Right atrium auricular region (tissue), 2 donors: ENCODE measurements around the gene DCPS. TPM values are rescaled to one million over a fixed set of nuclear protein-coding genes. Genes with fewer than 3 reads are reported as not detected.

ENCODE experiments used
- DNase-seq: peaks from one replicate; pipeline ENCODE4 v3.0.0-alpha.2; 2019; ENCODE audit warnings: low spot score
- H3K27ac ChIP-seq, 2 donors: fragments of 200-600 bp; sonication (generic); 1 replicate in 1 of 2; 2 replicates in 1 of 2; pipeline ENCODE4 v1.5.1; 2016 to 2019
- H3K27me3 ChIP-seq, 2 donors: fragments of 200-600 bp; sonication (generic); one replicate each; pipeline versions ENCODE4 v1.5.1 to v1.6.0; 2017 to 2019
- H3K36me3 ChIP-seq: fragments of 200-600 bp; sonication (generic); one replicate; pipeline ENCODE4 v1.5.1; 2016
- H3K4me1 ChIP-seq, 2 donors: fragments of 200-600 bp; sonication (generic); one replicate each; pipeline versions ENCODE4 v1.5.1 to v1.6.0; 2017 to 2019
- H3K4me3 ChIP-seq, 2 donors: fragments of 200-600 bp; sonication (generic); 1 replicate in 1 of 2; 2 replicates in 1 of 2; pipeline ENCODE4 v1.5.1; 2017 to 2019; ENCODE audit warnings: mild to moderate bottlenecking in 1 of 2, moderate library complexity in 1 of 2
- H3K9me3 ChIP-seq, 2 donors: fragments of 200-600 bp; sonication (generic); one replicate each; pipeline ENCODE4 v1.5.1; 2019
- total RNA-seq, 2 donors: library from RNA; depleted of rRNA; stranded (reverse); fragments of >200 nt; gene quantifications; one replicate each; pipeline ENCODE4 v1.1.0, GENCODE V29; 2016
- TF ChIP-seq, protein P1 (sequence below), 2 donors: fragments of 200-600 bp; sonication (generic); IDR thresholded peaks; one replicate each; pipeline ENCODE4 v1.5.1; 2019; ENCODE audit warnings: antibody characterized with exemption in 2 of 2

The DCPS gene
- total RNA-seq, 2 donors from 2014 or later = 12.1 to 14.1 TPM

DNA sequence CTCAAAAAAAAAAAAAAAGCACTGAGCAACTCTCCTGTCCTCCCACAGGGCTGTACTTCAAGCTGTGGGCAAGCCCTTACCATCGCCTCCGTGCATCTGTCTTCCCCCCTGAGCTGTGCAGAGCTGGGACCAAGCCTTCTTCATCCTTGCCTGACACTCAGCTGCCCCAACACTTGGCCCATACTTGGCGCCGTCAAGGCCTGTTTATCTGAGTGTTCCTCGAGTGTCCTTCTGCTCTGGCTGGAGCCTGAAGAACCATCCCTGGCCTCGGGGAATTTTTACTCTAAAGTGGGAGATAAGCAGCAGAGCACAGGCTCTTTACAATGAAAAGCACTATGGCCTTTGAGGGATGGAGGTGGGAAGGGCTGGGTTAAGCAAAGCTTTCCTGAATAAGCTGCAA is 22.6 kb upstream of the DCPS start:
- TF ChIP-seq, protein P1, sequence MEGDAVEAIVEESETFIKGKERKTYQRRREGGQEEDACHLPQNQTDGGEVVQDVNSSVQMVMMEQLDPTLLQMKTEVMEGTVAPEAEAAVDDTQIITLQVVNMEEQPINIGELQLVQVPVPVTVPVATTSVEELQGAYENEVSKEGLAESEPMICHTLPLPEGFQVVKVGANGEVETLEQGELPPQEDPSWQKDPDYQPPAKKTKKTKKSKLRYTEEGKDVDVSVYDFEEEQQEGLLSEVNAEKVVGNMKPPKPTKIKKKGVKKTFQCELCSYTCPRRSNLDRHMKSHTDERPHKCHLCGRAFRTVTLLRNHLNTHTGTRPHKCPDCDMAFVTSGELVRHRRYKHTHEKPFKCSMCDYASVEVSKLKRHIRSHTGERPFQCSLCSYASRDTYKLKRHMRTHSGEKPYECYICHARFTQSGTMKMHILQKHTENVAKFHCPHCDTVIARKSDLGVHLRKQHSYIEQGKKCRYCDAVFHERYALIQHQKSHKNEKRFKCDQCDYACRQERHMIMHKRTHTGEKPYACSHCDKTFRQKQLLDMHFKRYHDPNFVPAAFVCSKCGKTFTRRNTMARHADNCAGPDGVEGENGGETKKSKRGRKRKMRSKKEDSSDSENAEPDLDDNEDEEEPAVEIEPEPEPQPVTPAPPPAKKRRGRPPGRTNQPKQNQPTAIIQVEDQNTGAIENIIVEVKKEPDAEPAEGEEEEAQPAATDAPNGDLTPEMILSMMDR (IDR thresholded peaks at IDR 0.05) = no peak
- Histone ChIP-seq H3K27ac (no peak overlapping the region), H3K4me3 (no peak overlapping the region), H3K27me3 (no peaks in the 10 kb centered on the region), H3K4me1 (peaks cover 0 to 25% of the 10 kb centered on the region in 2 donors), H3K9me3 (no peaks in the 10 kb centered on the region), H3K36me3 (peaks cover 12% of the 10 kb centered on the region)
- DNase-seq = no peak

DNA sequence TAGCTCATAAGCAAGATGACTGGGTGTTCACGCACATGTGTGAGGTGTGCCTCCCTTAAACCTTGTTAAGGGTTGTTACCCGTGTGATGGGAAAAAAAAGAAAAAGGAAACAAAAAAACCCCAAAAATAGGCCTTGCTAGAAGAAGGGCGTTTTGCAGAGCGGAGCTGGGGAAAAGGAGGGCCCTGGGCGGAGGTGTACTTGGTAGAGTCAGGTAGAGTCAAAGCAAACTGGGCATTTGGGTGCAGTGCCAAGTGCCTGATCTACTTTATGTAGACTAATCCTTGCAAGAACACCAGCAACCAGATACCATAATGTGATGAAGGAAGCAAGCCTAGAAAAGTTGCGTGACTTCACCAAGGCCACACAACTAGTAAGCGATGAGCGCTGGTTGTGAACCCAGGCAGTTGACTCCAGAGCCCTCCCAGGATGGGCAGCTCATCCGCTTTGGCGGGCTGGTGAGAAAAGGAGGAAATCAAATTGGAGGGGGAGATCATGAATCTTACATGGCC is 22.1 kb upstream of the DCPS start:
- Histone ChIP-seq H3K9me3 (no peaks in the 10 kb centered on the region), H3K4me3 (peak overlapping the region in 1 of 2 donors; percentile 73), H3K27ac (peak overlapping the region; percentile 81 to 89), H3K4me1 (peaks cover 0 to 25% of the 10 kb centered on the region in 2 donors), H3K36me3 (peaks cover 10% of the 10 kb centered on the region), H3K27me3 (no peaks in the 10 kb centered on the region)
- DNase-seq = no peak
- TF ChIP-seq, protein P1 (IDR thresholded peaks at IDR 0.05) = no peak

DNA sequence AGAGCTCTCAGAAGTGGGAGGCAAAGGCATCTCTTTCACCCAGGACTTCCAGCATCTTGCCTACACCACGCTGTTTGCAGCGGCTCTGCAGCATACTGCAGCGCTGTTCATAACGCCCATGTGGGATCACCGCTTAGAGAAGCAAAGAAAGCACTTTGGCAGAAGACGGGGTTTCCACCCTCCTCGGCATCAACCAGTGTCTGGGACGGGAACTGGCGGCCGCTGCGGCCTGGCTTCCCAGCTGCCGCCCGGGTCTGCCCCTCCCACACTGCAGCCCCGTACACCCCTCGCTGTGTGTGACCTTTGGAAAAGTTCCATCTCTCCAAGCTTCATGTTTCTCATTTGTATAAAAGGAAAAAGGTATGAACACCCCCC is 21.5 kb upstream of the DCPS start:
- H3K9me3 ChIP-seq = no peaks in the 10 kb centered on the region
- peaks cover 0 to 25% of the 10 kb centered on the region in 2 donors for H3K4me1 ChIP-seq
- peak; percentile 74 for DNase-seq
- peak overlapping the region; percentile 69 to 73 for H3K4me3 ChIP-seq
- H3K27me3 ChIP-seq = no peaks in the 10 kb centered on the region
- peak overlapping the region; percentile 81 to 89 for H3K27ac ChIP-seq
- peaks cover 4% of the 10 kb centered on the region for H3K36me3 ChIP-seq
- TF ChIP-seq, protein P1 (IDR thresholded peaks at IDR 0.05) = no peak

DNA sequence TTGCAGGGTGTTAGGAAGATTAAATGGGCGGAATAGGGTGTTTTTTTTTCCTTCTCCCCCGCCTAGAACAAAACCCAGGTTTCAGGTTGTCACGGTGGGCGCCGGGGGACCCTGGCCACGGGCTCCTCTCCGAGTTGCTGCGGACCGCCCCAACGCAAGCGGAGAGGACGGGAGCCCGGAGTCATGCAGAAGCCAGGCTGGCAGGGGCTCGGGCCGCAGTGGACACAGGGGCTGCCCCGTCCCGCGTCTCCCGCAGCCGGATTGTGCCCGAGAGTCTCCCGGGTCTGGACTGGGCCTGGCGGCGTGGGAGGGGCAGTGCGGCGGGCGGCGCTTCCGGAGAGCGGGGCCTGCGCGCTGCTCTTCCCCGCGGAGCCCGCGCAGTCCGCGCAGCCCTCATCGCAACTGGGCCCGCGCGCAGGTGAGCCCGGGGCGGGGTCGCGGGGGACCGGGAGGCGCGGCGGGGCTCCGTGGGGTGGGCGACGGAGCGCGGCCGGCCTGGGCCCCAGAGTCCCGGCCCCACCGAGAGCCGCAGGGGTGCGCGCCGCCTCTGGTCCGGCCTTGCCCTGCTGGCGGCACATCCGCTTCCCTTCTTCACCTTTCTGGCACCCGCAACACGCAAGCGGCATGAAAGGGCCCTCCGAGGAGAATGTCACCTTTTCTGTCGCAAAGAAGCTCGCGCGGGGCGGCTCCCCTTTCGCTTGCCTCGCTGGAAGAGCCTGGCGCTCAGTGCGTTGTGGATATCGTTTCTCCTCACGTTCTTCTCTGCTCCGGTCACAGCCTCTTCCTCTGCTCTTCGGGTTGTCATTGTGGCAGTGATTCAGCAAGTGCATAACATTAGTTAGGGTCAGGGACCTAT is 20.9 kb upstream of the DCPS start, which contains the start of gene TIRAP:
TSS of gene TIRAP (plus strand) at position 358 of the 856 bp plus-strand sequence. CDS start 7,802 bp downstream, outside the sequence.
- TF ChIP-seq, protein P1 (IDR thresholded peaks at IDR 0.05) = no peak
- peaks cover 0 to 25% of the 10 kb centered on the region in 2 donors for H3K4me1 ChIP-seq
- no peaks in the 10 kb centered on the region for H3K9me3 ChIP-seq
- peak within 1 kb of the TSS; percentile 69 to 73 for H3K4me3 ChIP-seq
- peak within 1 kb of the TSS; percentile 81 to 89 for H3K27ac ChIP-seq
- H3K36me3 ChIP-seq = no peaks in the 10 kb centered on the region
- H3K27me3 ChIP-seq = no peaks in the 10 kb centered on the region
- no peak for DNase-seq

DNA sequence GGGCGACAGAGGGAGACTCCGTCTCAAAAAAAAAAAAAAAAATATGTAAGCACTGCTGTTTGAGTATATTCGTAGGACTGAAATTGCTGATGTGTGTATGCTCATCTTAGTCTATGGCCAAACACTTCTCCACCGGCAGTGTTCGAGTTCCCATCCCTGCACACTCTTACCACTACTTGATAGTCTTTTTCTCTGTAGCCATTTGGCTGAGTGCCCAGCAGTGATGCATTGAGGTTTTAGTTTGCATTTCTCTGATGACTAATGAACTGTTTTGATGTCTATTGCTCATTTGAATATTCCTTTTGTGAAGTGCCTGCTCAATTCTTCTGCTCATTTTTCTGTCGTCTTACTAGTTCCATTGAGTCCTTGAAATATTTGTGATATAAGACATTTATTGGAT is 19.0 kb upstream of the DCPS start:
- H3K9me3 ChIP-seq = no peaks in the 10 kb centered on the region
- no peaks in the 10 kb centered on the region for H3K27me3 ChIP-seq
- peaks cover 5% of the 10 kb centered on the region for H3K36me3 ChIP-seq
- peaks cover 0 to 25% of the 10 kb centered on the region in 2 donors for H3K4me1 ChIP-seq
- H3K4me3 ChIP-seq = no peak overlapping the region
- no peak overlapping the region for H3K27ac ChIP-seq
- TF ChIP-seq, protein P1 (IDR thresholded peaks at IDR 0.05) = no peak
- DNase-seq = peak; percentile 72
